HG02970 (cell line): Measurements from ENCODE around the gene OTOA.
"Not testable (repeated sequence)": the region's sequence is repeated elsewhere in the genome, so short reads cannot be mapped to it uniquely, and the experiment has no call there.

Source experiments
- ATAC-seq: cut with Tn5 transposase; IDR thresholded peaks from one replicate; pipeline ENCODE4 v1.9.1; 2021; ENCODE audit warnings: mild to moderate bottlenecking, moderate library complexity, moderate number of reproducible peaks; ENCODE audit not compliant: unreplicated experiment, low FRiP score

The OTOA gene

GRCh38 chr16:21801538-21802374 lies 138.0 kb downstream of the OTOA start:
- ATAC-seq, result not testable (repeated sequence)

- ATAC-seq, result not testable (repeated sequence)
Measured at GRCh38 chr16:21802375-21802663, 138.6 kb downstream of the OTOA start.
